ENCODE data around the gene EPHA6. TPM values are rescaled to one million over a fixed set of nuclear protein-coding genes. Genes with fewer than 3 reads are reported as not detected.
"Not testable (repeated sequence)": the region's sequence is repeated elsewhere in the genome, so short reads cannot be mapped to it uniquely, and the experiment has no call there.

The EPHA6 gene
- total and polyA plus RNA-seq, 8 donors = 0.23 to 0.79 (median 0.41) TPM

DNA sequence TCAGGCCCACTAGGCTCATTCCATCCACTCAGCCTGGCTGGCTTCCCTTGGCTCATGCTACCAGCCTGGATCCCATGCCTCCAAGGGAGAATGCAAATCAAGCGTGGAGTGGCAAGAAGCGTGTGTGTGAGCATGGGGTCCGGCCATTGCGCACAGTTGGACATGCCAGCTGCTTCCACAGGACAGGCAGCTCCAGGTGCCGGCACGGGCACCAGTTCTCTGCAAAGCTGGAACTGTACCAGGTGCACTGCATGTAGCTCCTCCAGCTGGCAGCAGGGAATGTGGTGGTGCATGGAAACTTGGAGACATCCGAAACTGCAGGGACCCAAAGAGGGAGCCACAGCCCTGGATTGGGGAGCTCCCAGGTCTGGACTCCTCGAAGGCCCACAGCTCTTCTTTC is 449.8 kb downstream of the EPHA6 start:
- peaks cover 0 to 2% of the 10 kb centered on the region in 2 donors for H3K9me3 ChIP-seq
- intact Hi-C loops (cut with DNase I) = no loop called here
- H3K4me1 ChIP-seq = no peaks in the 10 kb centered on the region
- no peak for DNase-seq
- TF ChIP-seq CTCF (IDR thresholded peaks at IDR 0.05) = no peak
- no peak overlapping the region for H3K4me3 ChIP-seq
- no peak for ATAC-seq
- H3K27me3 ChIP-seq = no peaks in the 10 kb centered on the region
- H3K27ac ChIP-seq = no peak overlapping the region
- H3K36me3 ChIP-seq = no peaks in the 10 kb centered on the region

DNA sequence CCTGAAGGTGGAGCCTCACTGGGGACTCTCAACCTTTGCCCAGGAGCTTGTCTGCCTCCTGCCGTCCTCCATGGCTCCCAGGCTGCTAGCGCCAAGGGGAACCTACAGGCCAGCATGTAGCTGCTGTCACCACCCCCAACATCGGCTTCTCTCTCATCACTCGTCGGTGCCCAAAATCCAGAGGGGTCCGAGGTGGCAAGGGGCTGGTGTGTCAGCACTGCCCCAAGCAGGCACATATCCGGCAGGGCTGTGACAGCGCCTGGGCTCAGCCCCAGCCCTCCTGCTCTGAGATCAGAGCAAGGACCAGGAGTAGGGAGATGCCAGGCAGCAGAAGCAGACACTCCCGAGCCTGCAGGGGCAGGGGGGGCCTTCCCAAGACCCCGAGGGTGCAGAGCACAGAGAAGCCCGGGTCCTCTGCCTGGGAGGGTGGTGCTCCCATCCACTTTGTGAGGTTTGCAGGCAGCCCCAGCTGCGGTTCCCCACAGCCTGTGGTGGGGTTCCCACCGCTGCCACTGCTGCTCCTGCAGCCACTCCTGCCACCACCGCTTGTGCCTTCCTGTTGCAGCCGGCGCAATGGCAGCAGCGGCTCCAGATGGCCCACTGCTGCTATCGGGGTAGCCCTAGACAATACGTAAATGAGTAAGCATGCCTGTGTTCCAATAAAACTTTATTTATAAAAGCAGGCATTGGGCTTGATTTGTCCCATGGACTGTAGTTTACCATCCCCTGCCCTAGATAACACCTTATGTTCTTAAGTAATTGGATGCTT is 451.0 kb downstream of the EPHA6 start:
- ATAC-seq (no peak), DNase-seq (no peak)
- Histone ChIP-seq H3K4me3 (no peak overlapping the region), H3K4me1 (no peaks in the 10 kb centered on the region), H3K9me3 (peaks cover 0 to 2% of the 10 kb centered on the region in 2 donors), H3K27ac (no peak overlapping the region), H3K27me3 (no peaks in the 10 kb centered on the region), H3K36me3 (no peaks in the 10 kb centered on the region)
- intact Hi-C loops (cut with DNase I) = no loop called here
- no peak for TF ChIP-seq CTCF (IDR thresholded peaks at IDR 0.05)

- no peaks in the 10 kb centered on the region for H3K27me3 ChIP-seq
- no peak overlapping the region for H3K27ac ChIP-seq
- no peaks in the 10 kb centered on the region for H3K36me3 ChIP-seq
- no peak for TF ChIP-seq CTCF (IDR thresholded peaks at IDR 0.05)
- H3K4me3 ChIP-seq = no peak overlapping the region
- DNase-seq (no peak), ATAC-seq (no peak)
- peaks cover 0 to 2% of the 10 kb centered on the region in 2 donors for H3K9me3 ChIP-seq
- intact Hi-C loops (cut with DNase I) = no loop called here
- no peaks in the 10 kb centered on the region for H3K4me1 ChIP-seq
Observed at GRCh38 chr3:97269202-97269601, 454.8 kb downstream of the EPHA6 start.

DNA sequence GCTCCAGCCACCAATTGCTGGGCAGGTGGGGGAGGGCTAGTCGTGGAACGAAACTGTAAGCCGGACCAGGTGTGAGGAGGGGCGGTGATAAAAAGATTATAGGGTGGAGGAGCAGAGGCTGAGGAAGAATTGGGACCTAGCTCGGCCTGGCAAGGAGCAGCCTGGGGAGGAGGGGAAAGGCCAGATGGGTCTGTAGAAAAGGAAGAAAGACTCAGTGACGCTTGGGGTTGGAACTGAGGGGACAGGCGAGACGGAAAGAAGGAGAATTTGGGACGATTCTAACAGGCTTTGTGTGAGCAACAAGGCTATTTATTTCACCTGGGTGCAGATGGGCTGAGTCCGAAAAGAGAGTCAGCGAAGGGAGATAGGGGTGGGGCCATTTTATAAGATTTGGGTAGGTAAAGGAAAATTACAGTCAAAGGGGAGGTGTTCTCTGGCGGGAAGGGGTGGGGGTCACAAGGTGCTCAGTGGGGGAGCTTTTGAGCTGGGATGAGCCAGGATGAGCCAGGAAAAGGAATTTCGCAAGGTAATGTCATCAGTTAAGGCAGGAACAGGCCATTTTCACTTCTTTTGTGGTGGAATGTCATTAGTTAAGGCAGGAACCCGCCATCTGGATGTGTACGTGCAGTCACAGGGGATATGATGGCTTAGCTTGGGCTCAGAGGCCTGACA is 462.6 kb downstream of the EPHA6 start:
- DNase-seq; ATAC-seq; H3K4me3 ChIP-seq; H3K9me3 ChIP-seq; H3K4me1 ChIP-seq; H3K36me3 ChIP-seq; intact Hi-C loops (cut with DNase I); H3K27ac ChIP-seq; H3K27me3 ChIP-seq: not testable (repeated sequence)

GRCh38 chr3:97277708-97278107 is 463.3 kb downstream of the EPHA6 start:
- H3K9me3 ChIP-seq = no peaks in the 10 kb centered on the region
- DNase-seq = no peak
- no peak overlapping the region for H3K27ac ChIP-seq
- ATAC-seq = no peak
- no peak for TF ChIP-seq CTCF (IDR thresholded peaks at IDR 0.05)
- H3K36me3 ChIP-seq = no peaks in the 10 kb centered on the region
- no peak overlapping the region for H3K4me3 ChIP-seq
- H3K27me3 ChIP-seq = no peaks in the 10 kb centered on the region
- intact Hi-C loops (cut with DNase I) = no loop called here
- no peaks in the 10 kb centered on the region for H3K4me1 ChIP-seq
